ENCODE results near the gene LMX1B. TPM values are rescaled to one million over a fixed set of nuclear protein-coding genes. Genes with fewer than 3 reads are reported as not detected.

LMX1B gene
- total and polyA plus RNA-seq, 11 donors = 0.15 to 1.1 (median 0.39) TPM

DNA sequence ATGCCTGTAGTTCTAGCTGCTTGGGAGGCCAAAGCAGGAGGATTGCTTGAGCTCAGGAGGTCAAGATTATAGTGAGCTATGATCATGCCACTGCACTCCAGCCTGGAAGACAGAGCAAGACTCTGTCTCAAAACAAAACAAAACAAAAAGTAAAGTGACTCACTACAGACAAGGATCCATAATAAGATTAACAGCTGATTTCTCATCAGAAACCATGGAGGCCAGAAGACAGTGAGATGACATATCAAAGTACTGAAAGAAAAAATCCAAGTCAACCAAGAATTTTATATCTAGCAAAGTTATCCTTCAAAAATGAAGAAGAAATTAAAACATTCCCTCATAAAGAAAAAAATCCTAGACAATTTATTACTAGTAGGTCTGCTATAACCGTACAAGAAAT is 121.8 kb downstream of the LMX1B start:
- Histone ChIP-seq H3K4me1 (no peaks in the 10 kb centered on the region), H3K9me3 (peaks cover 0 to 23% (median 16%) of the 10 kb centered on the region in 12 donors), H3K36me3 (no peaks in the 10 kb centered on the region), H3K27me3 (peaks cover 0 to 20% (median 0%) of the 10 kb centered on the region in 9 donors), H3K27ac (no peak overlapping the region), H3K4me3 (no peak overlapping the region)
- intact Hi-C loops (cut with DNase I) = no loop called here
- DNase-seq (no peak), ATAC-seq (no peak)
- TF ChIP-seq POLR2A (IDR thresholded peaks at IDR 0.05) = no peak
- TF ChIP-seq CTCF (IDR thresholded peaks at IDR 0.05) = no peak
- 93 to 96% (median 94%) methylated on average over 1 of the region's 1 CpG for WGBS, 4 donors

GRCh38 chr9:126738553-126738952 is 124.8 kb downstream of the LMX1B start:
- Histone ChIP-seq H3K27me3 (peaks cover 0 to 11% (median 0%) of the 10 kb centered on the region in 9 donors), H3K9me3 (peaks cover 0 to 23% (median 16%) of the 10 kb centered on the region in 12 donors), H3K27ac (no peak overlapping the region), H3K4me1 (no peaks in the 10 kb centered on the region), H3K36me3 (no peaks in the 10 kb centered on the region), H3K4me3 (no peak overlapping the region)
- DNase-seq (no peak), ATAC-seq (no peak)
- 47 to 73% (median 61%) methylated on average over 1 of the region's 1 CpG for WGBS, 4 donors
- intact Hi-C loops (cut with DNase I) = no loop called here
- TF ChIP-seq POLR2A (IDR thresholded peaks at IDR 0.05) = no peak
- TF ChIP-seq CTCF (IDR thresholded peaks at IDR 0.05) = no peak

GRCh38 chr9:126743041-126743440 is 129.3 kb downstream of the LMX1B start:
- TF ChIP-seq POLR2A (IDR thresholded peaks at IDR 0.05) (no peak), CTCF (IDR thresholded peaks at IDR 0.05) (no peak)
- Histone ChIP-seq H3K27ac (no peak overlapping the region), H3K9me3 (no peaks in the 10 kb centered on the region), H3K27me3 (peaks cover 0 to 22% (median 0%) of the 10 kb centered on the region in 9 donors), H3K4me3 (no peak overlapping the region), H3K4me1 (no peaks in the 10 kb centered on the region), H3K36me3 (no peaks in the 10 kb centered on the region)
- no peak for ATAC-seq
- no peak for DNase-seq
- 72 to 85% (median 81%) methylated on average over 5 of the region's 5 CpGs for WGBS, 4 donors
- intact Hi-C loops (cut with DNase I) = no loop called here

- ATAC-seq = no peak
- Histone ChIP-seq H3K36me3 (no peaks in the 10 kb centered on the region), H3K27ac (no peak overlapping the region), H3K27me3 (peaks cover 0 to 33% (median 0%) of the 10 kb centered on the region in 9 donors), H3K4me1 (no peaks in the 10 kb centered on the region), H3K9me3 (no peaks in the 10 kb centered on the region), H3K4me3 (no peak overlapping the region)
- WGBS, 4 donors = 56 to 63% (median 58%) methylated on average over 10 of the region's 10 CpGs
- DNase-seq = no peak
- TF ChIP-seq CTCF (IDR thresholded peaks at IDR 0.05) = no peak
- TF ChIP-seq POLR2A (IDR thresholded peaks at IDR 0.05) = no peak
- intact Hi-C loops (cut with DNase I) = no loop called here
These were observed 132.1 kb downstream of the LMX1B start for GRCh38 chr9:126745574-126746411.

Other genes with a start within 250 kb of the LMX1B start
- 10 to 100 TPM; 18.0 to 42.8 (median 36.2) TPM for gene ZBTB43, start 191.1 kb downstream of the LMX1B start, total RNA-seq
- gene ZBTB43, start 191.1 kb downstream of the LMX1B start, polyA plus RNA-seq = 10 to 100 TPM; 10.7 to 18.5 TPM
- gene ZBTB34, start 246.7 kb downstream of the LMX1B start, total RNA-seq = 1 to 10 TPM; 3.7 to 8.2 (median 5.2) TPM
- 1 to 10 TPM; 2.2 to 3.4 TPM for gene ZBTB34, start 246.7 kb downstream of the LMX1B start, polyA plus RNA-seq